ENCODE results near the gene TYK2.
"Not testable (repeated sequence)": the region's sequence is repeated elsewhere in the genome, so short reads cannot be mapped to it uniquely, and the experiment has no call there.

The TYK2 gene

GRCh38 chr19:10407096-10407495, 26.7 kb upstream of the TYK2 start:
- DNase-seq, result no peak

GRCh38 chr19:10406191-10406590, 25.8 kb upstream of the TYK2 start:
- DNase-seq, result no peak

- DNase-seq, result no peak
Measured at GRCh38 chr19:10404888-10405820, 24.8 kb upstream of the TYK2 start.

GRCh38 chr19:10403137-10404021, 23.0 kb upstream of the TYK2 start, which contains the start of gene CDC37:
CDC37 (minus strand) TSS chr19:10403542; CDS start chr19:10403479, 63 bp downstream.
- DNase-seq, result peak; percentile 95

- peak; percentile 41 for DNase-seq
Measured at GRCh38 chr19:10402441-10403038, 22.2 kb upstream of the TYK2 start.

GRCh38 chr19:10399878-10400277, 19.5 kb upstream of the TYK2 start:
- no peak for DNase-seq

GRCh38 chr19:10399340-10399739, 19.0 kb upstream of the TYK2 start:
- not testable (repeated sequence) for DNase-seq

- DNase-seq, result no peak
Measured at GRCh38 chr19:10398819-10399218, 18.4 kb upstream of the TYK2 start.

GRCh38 chr19:10395917-10396316, 15.5 kb upstream of the TYK2 start:
- no peak for DNase-seq

- no peak for DNase-seq
Measured at GRCh38 chr19:10395436-10395835, 15.1 kb upstream of the TYK2 start.

- DNase-seq, result no peak
Measured at GRCh38 chr19:10395003-10395402, 14.6 kb upstream of the TYK2 start.

- no peak for DNase-seq
Measured at GRCh38 chr19:10393137-10393536, 12.8 kb upstream of the TYK2 start.

GRCh38 chr19:10392120-10392519, 11.7 kb upstream of the TYK2 start:
- DNase-seq, result no peak

- peak; percentile 48 for DNase-seq
Measured at GRCh38 chr19:10390652-10391286, 10.4 kb upstream of the TYK2 start.

- no peak for DNase-seq
Measured at GRCh38 chr19:10389863-10390262, 9.5 kb upstream of the TYK2 start.

- DNase-seq, result peak; percentile 68
Measured at GRCh38 chr19:10388957-10389356, 8.6 kb upstream of the TYK2 start.

- DNase-seq, result no peak
Measured at GRCh38 chr19:10384580-10384979, 4.2 kb upstream of the TYK2 start.

- DNase-seq, result not testable (repeated sequence)
Measured at GRCh38 chr19:10383223-10383499, 2.8 kb upstream of the TYK2 start.

GRCh38 chr19:10379880-10380312, 476 bp downstream of the TYK2 start:
- no peak for DNase-seq

GRCh38 chr19:10378124-10378523, 2.2 kb downstream of the TYK2 start:
- no peak for DNase-seq

GRCh38 chr19:10377140-10377640, 3.2 kb downstream of the TYK2 start:
- not testable (repeated sequence) for DNase-seq

GRCh38 chr19:10374931-10375330, 5.4 kb downstream of the TYK2 start:
- DNase-seq, result no peak
